ENCODE results near the gene IL15RA.
"Not testable (repeated sequence)": the region's sequence is repeated elsewhere in the genome, so short reads cannot be mapped to it uniquely, and the experiment has no call there.

Gene IL15RA

GRCh38 chr10:5958675-5959074, 18.7 kb downstream of the IL15RA start:
- Histone ChIP-seq H3K9me3 (ENCODE audit: control insufficient read depth, insufficient read depth, low read length) (no peaks in the 10 kb centered on the region), H3K9ac (ENCODE audit: low read depth, low read length) (no peak overlapping the region), H3K36me3 (ENCODE audit: insufficient read depth, low read length) (no peaks in the 10 kb centered on the region), H3K4me1 (ENCODE audit: insufficient read depth, low read length) (peaks cover 3% of the 10 kb centered on the region; the same call in 1 of the 2 replicates)

- Histone ChIP-seq H3K4me1 (ENCODE audit: insufficient read depth, low read length) (peaks cover 3% of the 10 kb centered on the region; the same call in 1 of the 2 replicates), H3K9ac (ENCODE audit: low read depth, low read length) (no peak overlapping the region), H3K9me3 (ENCODE audit: control insufficient read depth, insufficient read depth, low read length) (no peaks in the 10 kb centered on the region), H3K36me3 (ENCODE audit: insufficient read depth, low read length) (no peaks in the 10 kb centered on the region)
Observed at GRCh38 chr10:5958077-5958476, 19.3 kb downstream of the IL15RA start.

- Histone ChIP-seq H3K9ac (ENCODE audit: low read depth, low read length) (no peak overlapping the region), H3K36me3 (ENCODE audit: insufficient read depth, low read length) (no peaks in the 10 kb centered on the region), H3K4me1 (ENCODE audit: insufficient read depth, low read length) (peaks cover 3% of the 10 kb centered on the region; the same call in 1 of the 2 replicates), H3K9me3 (ENCODE audit: control insufficient read depth, insufficient read depth, low read length) (no peaks in the 10 kb centered on the region)
Observed at GRCh38 chr10:5956146-5956936, 21.0 kb downstream of the IL15RA start.

GRCh38 chr10:5953676-5954075, 23.7 kb downstream of the IL15RA start:
- H3K36me3 ChIP-seq (ENCODE audit: insufficient read depth, low read length) = no peaks in the 10 kb centered on the region
- no peaks in the 10 kb centered on the region for H3K9me3 ChIP-seq (ENCODE audit: control insufficient read depth, insufficient read depth, low read length)
- no peak overlapping the region for H3K9ac ChIP-seq (ENCODE audit: low read depth, low read length)
- H3K4me1 ChIP-seq (ENCODE audit: insufficient read depth, low read length) = peaks cover under 1% of the 10 kb centered on the region; the same call in 1 of the 2 replicates

- no peaks in the 10 kb centered on the region for H3K36me3 ChIP-seq (ENCODE audit: insufficient read depth, low read length)
- H3K4me1 ChIP-seq (ENCODE audit: insufficient read depth, low read length) = no peaks in the 10 kb centered on the region
- H3K9ac ChIP-seq (ENCODE audit: low read depth, low read length) = no peak overlapping the region
- H3K9me3 ChIP-seq (ENCODE audit: control insufficient read depth, insufficient read depth, low read length) = no peaks in the 10 kb centered on the region
Observed at GRCh38 chr10:5952731-5953385, 24.5 kb downstream of the IL15RA start.

- Histone ChIP-seq H3K4me1 (ENCODE audit: insufficient read depth, low read length) (peaks cover 3% of the 10 kb centered on the region; the same call in 1 of the 2 replicates), H3K36me3 (ENCODE audit: insufficient read depth, low read length) (no peaks in the 10 kb centered on the region), H3K9ac (ENCODE audit: low read depth, low read length) (no peak overlapping the region), H3K9me3 (ENCODE audit: control insufficient read depth, insufficient read depth, low read length) (no peaks in the 10 kb centered on the region)
Observed at GRCh38 chr10:5951721-5952407, 25.5 kb downstream of the IL15RA start.

- peaks cover 6% of the 10 kb centered on the region; the same call in 1 of the 2 replicates for H3K4me1 ChIP-seq (ENCODE audit: insufficient read depth, low read length)
- H3K36me3 ChIP-seq (ENCODE audit: insufficient read depth, low read length) = no peaks in the 10 kb centered on the region
- H3K9me3 ChIP-seq (ENCODE audit: control insufficient read depth, insufficient read depth, low read length) = no peaks in the 10 kb centered on the region
- H3K9ac ChIP-seq (ENCODE audit: low read depth, low read length) = no peak overlapping the region
Observed at GRCh38 chr10:5951167-5951711, 26.1 kb downstream of the IL15RA start.

- Histone ChIP-seq H3K4me1 (ENCODE audit: insufficient read depth, low read length) (peaks cover 25% of the 10 kb centered on the region; the same call in 1 of the 2 replicates), H3K9ac (ENCODE audit: low read depth, low read length) (no peak overlapping the region), H3K36me3 (ENCODE audit: insufficient read depth, low read length) (no peaks in the 10 kb centered on the region), H3K9me3 (ENCODE audit: control insufficient read depth, insufficient read depth, low read length) (no peaks in the 10 kb centered on the region)
Observed at GRCh38 chr10:5949009-5949759, 28.2 kb downstream of the IL15RA start.

- Histone ChIP-seq H3K9ac (ENCODE audit: low read depth, low read length) (no peak overlapping the region), H3K9me3 (ENCODE audit: control insufficient read depth, insufficient read depth, low read length) (no peaks in the 10 kb centered on the region), H3K4me1 (ENCODE audit: insufficient read depth, low read length) (peaks cover 25% of the 10 kb centered on the region; the same call in 1 of the 2 replicates), H3K36me3 (ENCODE audit: insufficient read depth, low read length) (no peaks in the 10 kb centered on the region)
Observed at GRCh38 chr10:5948208-5948585, 29.1 kb downstream of the IL15RA start.

- Histone ChIP-seq H3K9me3 (ENCODE audit: control insufficient read depth, insufficient read depth, low read length) (no peaks in the 10 kb centered on the region), H3K4me1 (ENCODE audit: insufficient read depth, low read length) (peaks cover 25% of the 10 kb centered on the region; the same call in 1 of the 2 replicates), H3K9ac (ENCODE audit: low read depth, low read length) (no peak overlapping the region), H3K36me3 (ENCODE audit: insufficient read depth, low read length) (no peaks in the 10 kb centered on the region)
Observed at GRCh38 chr10:5947471-5948207, 29.7 kb downstream of the IL15RA start.

- Histone ChIP-seq H3K36me3 (ENCODE audit: insufficient read depth, low read length) (no peaks in the 10 kb centered on the region), H3K9ac (ENCODE audit: low read depth, low read length) (no peak overlapping the region), H3K9me3 (ENCODE audit: control insufficient read depth, insufficient read depth, low read length) (no peaks in the 10 kb centered on the region), H3K4me1 (ENCODE audit: insufficient read depth, low read length) (peaks cover 25% of the 10 kb centered on the region; the same call in 1 of the 2 replicates)
Observed at GRCh38 chr10:5946786-5947185, 30.6 kb downstream of the IL15RA start.

- H3K9me3 ChIP-seq (ENCODE audit: control insufficient read depth, insufficient read depth, low read length); H3K9ac ChIP-seq (ENCODE audit: low read depth, low read length); H3K36me3 ChIP-seq (ENCODE audit: insufficient read depth, low read length): not testable (repeated sequence)
- peaks cover 25% of the 10 kb centered on the region; the same call in 1 of the 2 replicates for H3K4me1 ChIP-seq (ENCODE audit: insufficient read depth, low read length)
Observed at GRCh38 chr10:5946419-5946775, 30.9 kb downstream of the IL15RA start.

Measured in ES-I3 (cell line).